ENCODE results near the gene PHF24.

GRCh38 chr9:34958411-34958982, 412 bp downstream of the PHF24 start:
- no peak for TF ChIP-seq CTCF (IDR thresholded peaks at IDR 0.05)
- TF ChIP-seq EP300 (IDR thresholded peaks at IDR 0.05) = no peak
- TF ChIP-seq POLR2A (IDR thresholded peaks at IDR 0.05) = no peak
